K562 (cell line): ENCODE data around the gene GABBR1. TPM values are rescaled to one million over a fixed set of nuclear protein-coding genes. Genes with fewer than 3 reads are reported as not detected.

Experiments
- ATAC-seq: fragments of 200-7000 bp; cut with Tn5 transposase; 3 replicates; pipeline ENCODE4 v1.9.1; 2020; ENCODE audit warnings: moderate library complexity
- BruUV-seq: library from RNA; stranded (reverse); fragments of 400-500 nt; replicated peaks from 2 replicates; lab custom pipeline; 2021; lab: Mats Ljungman, UMichigan
- CTCF ChIA-PET: fragments of 300-600 bp; formaldehyde crosslinking; extraction: SDS; loops from one replicate; lab custom pipeline; 2021; ENCODE audit warnings: low intra/inter-chr PET ratio; lab: Yijun Ruan, JAX
- POLR2A ChIA-PET: fragments of 300-600, 350-650 bp; sonication (Branson Sonifier 250); formaldehyde crosslinking; extraction: SDS; loops from one replicate; lab custom pipeline; 2021; ENCODE audit warnings: antibody characterized with exemption, inconsistent platforms; lab: Yijun Ruan, JAX
- DNase-seq, 4 experiments: peaks; one replicate each; pipeline versions ENCODE4 v3.0.0 to v3.0.0-alpha.2; 2011 to 2018; ENCODE audit warnings: low spot score in 3 of 4, mixed read lengths in 3 of 4; ENCODE audit errors: extremely low read depth in 1 of 4
- FAIRE-seq: peaks from 2 replicates; lab custom pipeline; 2011; peaks lifted over from hg19 to GRCh38; lab: Jason Lieb, UNC
- H2AFZ ChIP-seq: 2 replicates; pipeline ENCODE4 v1.6.0; 2011; ENCODE audit warnings: low read depth, low read length, control low read depth, inconsistent platforms
- H3K27ac ChIP-seq: fragments of 200-600 bp; 3 replicates; pipeline ENCODE4 v1.8.0; 2011; ENCODE audit warnings: low read depth, mild to moderate bottlenecking, control low read depth, inconsistent platforms, low read length, moderate library complexity, mixed read lengths; ENCODE audit errors: extremely low read depth
- H3K27me3 ChIP-seq, 2 experiments: fragments of 300-600 bp in 1 of 2; 2 replicates in 1 of 2; 3 replicates in 1 of 2; pipeline versions ENCODE4 v1.6.0 to v1.8.0; 2011; ENCODE audit warnings: inconsistent platforms in 2 of 2, low read length in 2 of 2, mild to moderate bottlenecking in 1 of 2, mixed read lengths in 1 of 2, moderate library complexity in 1 of 2; ENCODE audit not compliant: control insufficient read depth in 2 of 2, insufficient read depth in 2 of 2
- H3K36me3 ChIP-seq: fragments of 300-600 bp; 3 replicates; pipeline ENCODE4 v1.8.0; 2011; ENCODE audit warnings: mild to moderate bottlenecking, low read length, inconsistent platforms; ENCODE audit not compliant: control insufficient read depth, insufficient read depth
- H3K4me1 ChIP-seq, 2 experiments: fragments of 200-600 bp in 1 of 2; replicated peaks in 1 of 2; 2 replicates in 1 of 2; 3 replicates in 1 of 2; pipeline versions ENCODE4 v1.5.1 to v1.8.0; 2011; ENCODE audit warnings: inconsistent platforms in 2 of 2, low read length in 2 of 2, mild to moderate bottlenecking in 1 of 2, mixed read lengths in 1 of 2, moderate library complexity in 1 of 2; ENCODE audit not compliant: control insufficient read depth in 2 of 2, insufficient read depth in 2 of 2
- H3K4me2 ChIP-seq: 2 replicates; pipeline ENCODE4 v1.6.1; 2011; ENCODE audit warnings: low read length, control low read depth, inconsistent platforms, mixed read lengths; ENCODE audit not compliant: insufficient read depth
- H3K4me3 ChIP-seq: fragments of 200-600 bp; sonication (generic), shearing (Covaris generic); 2 replicates; pipeline ENCODE4 v1.5.1; 2016; ENCODE audit warnings: control low read depth, inconsistent platforms
- H3K79me2 ChIP-seq: fragments of 200-600 bp; 3 replicates; pipeline ENCODE4 v1.8.0; 2011; ENCODE audit warnings: low read length, inconsistent platforms; ENCODE audit not compliant: control insufficient read depth, insufficient read depth
- H3K9ac ChIP-seq, 2 experiments: 2 replicates each; pipeline versions ENCODE4 v1.6.0 to v1.6.1; 2011; ENCODE audit warnings: low read depth in 2 of 2, low read length in 2 of 2, control low read depth in 1 of 2, inconsistent platforms in 1 of 2, mild to moderate bottlenecking in 1 of 2, mixed read lengths in 1 of 2; ENCODE audit not compliant: insufficient read depth in 1 of 2
- H3K9me1 ChIP-seq: one replicate; pipeline ENCODE4 v1.6.0; 2011; ENCODE audit warnings: inconsistent platforms, mild to moderate bottlenecking, low read length, moderate library complexity; ENCODE audit not compliant: control insufficient read depth, insufficient read depth
- H3K9me3 ChIP-seq: replicated peaks from 2 replicates; pipeline ENCODE4 v1.5.1; 2011; ENCODE audit warnings: low read depth, low read length, inconsistent platforms; ENCODE audit not compliant: control insufficient read depth, insufficient read depth
- H4K20me1 ChIP-seq: replicated peaks from 2 replicates; pipeline ENCODE4 v1.6.1; 2011; ENCODE audit warnings: low read length, inconsistent platforms, mixed read lengths; ENCODE audit not compliant: control insufficient read depth, insufficient read depth
- JUND ChIP-seq, 2 experiments: IDR thresholded peaks; 2 replicates in 1 of 2; 3 replicates in 1 of 2; pipeline ENCODE4 v1.6.1; 2011; ENCODE audit warnings: borderline replicate concordance in 2 of 2, low read depth in 2 of 2, low read length in 2 of 2, improper control_type of control experiment in 1 of 2, missing biosample characterization in 1 of 2, missing genetic modification characterization in 1 of 2, missing genetic modification reagents in 1 of 2
- MCM5 ChIP-seq: fragments of 450-650 bp; IDR thresholded peaks from 2 replicates; pipeline ENCODE4 v1.6.1; 2016; ENCODE audit warnings: low read depth
- MYBL2 ChIP-seq, 2 experiments: fragments of 450-650 bp in 1 of 2; sonication (generic) in 1 of 2; formaldehyde crosslinking in 1 of 2; IDR thresholded peaks; 2 replicates each; pipeline versions ENCODE4 v1.6.1 to v1.8.1; 2017 to 2022; ENCODE audit warnings: borderline replicate concordance in 1 of 2, inconsistent platforms in 1 of 2, low read depth in 1 of 2, mild to moderate bottlenecking in 1 of 2, missing genetic modification reagents in 1 of 2, moderate library complexity in 1 of 2
- NCOR1 ChIP-seq: fragments of 450-650 bp; IDR thresholded peaks from 2 replicates; pipeline ENCODE4 v1.6.1; 2016; ENCODE audit warnings: mild to moderate bottlenecking, moderate library complexity
- NR0B1 ChIP-seq: fragments of 450-650 bp; IDR thresholded peaks from one replicate; pipeline ENCODE4 v1.6.1; 2018; ENCODE audit warnings: mild to moderate bottlenecking, moderate library complexity; ENCODE audit not compliant: partially characterized antibody
- POLR3G ChIP-seq: IDR thresholded peaks from 2 replicates; pipeline ENCODE4 v1.6.1; 2011; ENCODE audit not compliant: insufficient read length, insufficient replicate concordance; ENCODE audit errors: extremely low read depth
- RBM25 ChIP-seq: fragments of 200-400 bp; formaldehyde crosslinking; IDR thresholded peaks from 2 replicates; pipeline ENCODE4 v1.6.1; 2018; ENCODE audit warnings: low read length, low read depth, moderate library complexity; ENCODE audit not compliant: severe bottlenecking
- ZNF699 ChIP-seq: fragments of 250-450 bp; sonication (Bioruptor Pico); IDR thresholded peaks from 2 replicates; pipeline ENCODE4 v1.8.0; 2021; ENCODE audit warnings: mild to moderate bottlenecking, moderate library complexity; ENCODE audit not compliant: insufficient replicate concordance
- WGBS: fragments of 100-300 bp; shearing (Covaris generic); methylation state at CpG from one replicate; pipeline ENCODE4 v1.1.6; 2016; ENCODE audit warnings: low coverage, mixed read lengths; ENCODE audit not compliant: insufficient coverage; ENCODE audit errors: missing lambda C conversion rate; 5-methylcytosine and 5-hydroxymethylcytosine counted together
- in situ Hi-C: fragments of 300-500 bp; cut with MboI; formaldehyde crosslinking; loops from 4 replicates; pipeline ENCODE4 v1.15.0; 2018; ENCODE audit warnings: inconsistent platforms, mixed read lengths
- intact Hi-C: fragments of 100-400 bp; cut with micrococcal nuclease; formaldehyde crosslinking; loops from 2 replicates; pipeline ENCODE4 v1.14.2; 2022
- polyA plus RNA-seq, 8 experiments: library from polyadenylated mRNA; depleted of rRNA in 4 of 8; stranded (reverse) in 5 of 8; unstranded in 3 of 8; fragments of >200 nt; fragmentation: Nextera tagmentation in 2 of 8; fragmentation: Illumina TruSeq in 1 of 8; extraction: Ambion mirVana in 2 of 8; extraction: Trizol in 1 of 8; gene quantifications; 2 replicates each; pipeline versions ENCODE4 v1.2.1 to v1.2.3, GENCODE V29; 2011 to 2014; ENCODE audit warnings: inconsistent platforms in 1 of 8, missing spikeins in 1 of 8
- total RNA-seq, 7 experiments: library from RNA; depleted of rRNA in 6 of 7; stranded (reverse); fragments of >200 nt in 6 of 7; fragmentation: Illumina TruSeq in 2 of 7; extraction: Trizol in 2 of 7; gene quantifications; 2 replicates each; pipeline versions ENCODE4 v1.2.1 to v1.2.3, GENCODE V29; 2011 to 2021; ENCODE audit warnings: low replicate concordance in 1 of 7
- TF ChIP-seq, protein P1 (sequence below): fragments of 450-650 bp; IDR thresholded peaks from 2 replicates; pipeline ENCODE4 v1.6.1; 2014; ENCODE audit warnings: low read depth, mild to moderate bottlenecking, moderate library complexity, borderline replicate concordance

Gene GABBR1
- total and polyA plus RNA-seq, 9 of the 15 experiments (the other 6 are each of a cell fraction or from before 2014, with no cell fraction given) = 2.2 to 48.3 (median 20.8) TPM

- TF ChIP-seq JUND (IDR thresholded peaks at IDR 0.05; ENCODE audit: borderline replicate concordance, low read depth, low read length) = no peak
- TF ChIP-seq JUND (tag; IDR thresholded peaks at IDR 0.05; ENCODE audit: borderline replicate concordance, low read depth, low read length) = no peak
- TF ChIP-seq NR0B1 = no peak
- TF ChIP-seq, protein P1, sequence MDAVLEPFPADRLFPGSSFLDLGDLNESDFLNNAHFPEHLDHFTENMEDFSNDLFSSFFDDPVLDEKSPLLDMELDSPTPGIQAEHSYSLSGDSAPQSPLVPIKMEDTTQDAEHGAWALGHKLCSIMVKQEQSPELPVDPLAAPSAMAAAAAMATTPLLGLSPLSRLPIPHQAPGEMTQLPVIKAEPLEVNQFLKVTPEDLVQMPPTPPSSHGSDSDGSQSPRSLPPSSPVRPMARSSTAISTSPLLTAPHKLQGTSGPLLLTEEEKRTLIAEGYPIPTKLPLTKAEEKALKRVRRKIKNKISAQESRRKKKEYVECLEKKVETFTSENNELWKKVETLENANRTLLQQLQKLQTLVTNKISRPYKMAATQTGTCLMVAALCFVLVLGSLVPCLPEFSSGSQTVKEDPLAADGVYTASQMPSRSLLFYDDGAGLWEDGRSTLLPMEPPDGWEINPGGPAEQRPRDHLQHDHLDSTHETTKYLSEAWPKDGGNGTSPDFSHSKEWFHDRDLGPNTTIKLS = no peak
- TF ChIP-seq NCOR1 = no peak
- TF ChIP-seq, all 486 proteins: peak for 0
Measured at GRCh38 chr6:29666826-29667130, 33.8 kb upstream of the GABBR1 start (continued).

DNA sequence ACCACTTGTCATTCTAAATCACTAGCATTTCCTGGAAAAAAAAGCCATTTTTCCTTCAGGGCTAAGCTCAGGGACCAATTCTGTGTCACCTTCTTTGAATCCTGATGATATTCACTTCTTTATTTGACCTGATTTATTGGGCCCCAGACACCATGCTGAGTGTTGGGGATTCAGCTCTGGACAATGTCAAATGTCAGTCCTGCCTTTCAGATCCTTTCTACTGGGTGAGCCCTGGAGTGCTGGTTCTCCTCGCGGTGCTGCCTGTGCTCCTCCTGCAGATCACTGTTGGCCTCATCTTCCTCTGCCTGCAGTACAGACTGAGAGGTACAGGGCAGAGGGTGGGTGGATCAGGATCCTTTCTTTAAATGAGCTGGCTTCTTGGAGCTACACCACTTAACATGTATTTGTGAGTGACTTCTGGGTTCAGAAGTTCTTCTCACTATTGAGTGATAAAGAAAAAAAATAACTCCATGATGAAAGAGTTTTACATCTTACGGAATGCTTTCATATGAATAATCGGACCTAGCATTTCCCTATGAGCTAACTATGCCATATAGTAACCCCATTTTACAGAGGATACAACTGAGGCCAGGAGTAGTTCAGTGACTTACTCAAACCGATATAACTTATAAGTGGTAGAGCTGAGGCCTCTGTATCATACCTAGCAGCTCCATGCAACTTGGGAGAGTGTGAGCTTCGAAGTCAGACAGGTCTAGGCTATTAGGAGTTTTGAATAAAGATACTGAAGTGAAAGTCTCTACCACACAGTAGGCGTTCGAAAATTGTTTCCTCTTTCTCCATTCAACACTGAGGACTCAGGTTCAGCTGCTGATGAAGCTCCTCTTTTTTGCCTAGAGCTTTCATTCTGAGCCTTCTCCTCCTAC, 33.2 kb upstream of the GABBR1 start:
- in situ Hi-C loops (no loop called here), intact Hi-C loops (no loop called here)
- 6% methylated on average over 8 of the region's 8 CpGs for WGBS
- Histone ChIP-seq H3K79me2 (no peaks in the 10 kb centered on the region), H3K9me3 (no peaks in the 10 kb centered on the region), H3K4me1 (no peaks in the 10 kb centered on the region), H3K4me3 (no peak overlapping the region), H2AFZ (no peak overlapping the region), H3K9me1 (no peaks in the 10 kb centered on the region), H3K4me2 (no peak overlapping the region), H3K36me3 (no peaks in the 10 kb centered on the region), H3K9ac (no peak overlapping the region), H3K27ac (no peak overlapping the region), H4K20me1 (0 out of 2 replicates have a peak, but pooled peaks cover 3% of the 10 kb centered on the region), H3K27me3 (peaks cover 19 to 42% of the 10 kb centered on the region in 2 experiments)
- ChIA-PET CTCF (no interaction called here), POLR2A (interaction anchor here (0.5 to 1.7 kb wide), 6 partner anchors 16 to 1613 kb away, joined by 3 to 8 read pairs (median 4); no protein-coding TSS in a partner anchor)
- FAIRE-seq (no peak), ATAC-seq (no peak; the same call in 2 of the 3 replicates), DNase-seq (no peak)
- no TSS peak for BruUV-seq
- TF ChIP-seq POLR3G (no peak), RBM25 (peak; percentile 75), ZNF699 (CRISPR knock-in tag) (no peak), MCM5 (no peak), MYBL2 (IDR thresholded peaks at IDR 0.05; ENCODE audit: low read depth) (no peak), MYBL2 (CRISPR knock-in tag; IDR thresholded peaks at IDR 0.05; ENCODE audit: borderline replicate concordance) (no peak)
- TF ChIP-seq, all 486 proteins: peak for 1
